Erythroblast (primary cell): ENCODE data around the gene SYT1.

Source experiments
- GATA1 ChIP-seq: IDR thresholded peaks from 2 replicates; pipeline ENCODE4 v1.6.1; 2011; ENCODE audit warnings: low read depth, mild to moderate bottlenecking, control low read depth, low read length, moderate library complexity
- POLR2A ChIP-seq: IDR thresholded peaks from 2 replicates; pipeline ENCODE4 v1.6.1; 2011; ENCODE audit warnings: mild to moderate bottlenecking, low read length

GRCh38 chr12:79400481-79400880, 535.9 kb downstream of the SYT1 start:
- no peak for TF ChIP-seq POLR2A
- TF ChIP-seq GATA1, result no peak
